Measurements from ENCODE around the gene XIRP1.

Gene XIRP1

GRCh38 chr3:39143051-39143885 is 49.1 kb downstream of the XIRP1 start:
- DNase-seq: no peak
- H2AFZ ChIP-seq (ENCODE audit: low read length): no peak overlapping the region
- H3K9me3 ChIP-seq (replicated peaks; ENCODE audit: insufficient read depth, low read length): no peaks in the 10 kb centered on the region
- no peak overlapping the region for H3K27ac ChIP-seq (ENCODE audit: low read length)
- H3K79me2 ChIP-seq (ENCODE audit: low read length): peaks cover 26% of the 10 kb centered on the region
- no peak for TF ChIP-seq CTCF (IDR thresholded peaks at IDR 0.05; ENCODE audit: low read length)
- no peak for TF ChIP-seq EZH2phosphoT487 (IDR thresholded peaks at IDR 0.05; ENCODE audit: low read length)
- no peak for TF ChIP-seq EZH2 (optimal IDR thresholded peaks at IDR 0.05; ENCODE audit: low read depth, low read length)
- H3K4me3 ChIP-seq (ENCODE audit: low read length): no peak overlapping the region
- H3K4me2 ChIP-seq (ENCODE audit: low read depth, low read length): no peak overlapping the region
- H3K9me2 ChIP-seq (replicated peaks; ENCODE audit: insufficient read depth, low read length): no peaks in the 10 kb centered on the region
- no peak overlapping the region for H3K9ac ChIP-seq (ENCODE audit: low read length)
- H3F3A ChIP-seq (ENCODE audit: insufficient read depth, low read length): peaks cover 7% of the 10 kb centered on the region; the same call in 1 of the 2 replicates
- peaks cover 15% of the 10 kb centered on the region for H3K4me1 ChIP-seq (ENCODE audit: low read length)
- H3K36me3 ChIP-seq (replicated peaks; ENCODE audit: insufficient read depth, low read length): peaks cover 2% of the 10 kb centered on the region; the same call in 1 of the 2 replicates
- H4K20me1 ChIP-seq (ENCODE audit: insufficient read depth, low read length): no peaks in the 10 kb centered on the region
- no peaks in the 10 kb centered on the region for H3K27me3 ChIP-seq (replicated peaks; ENCODE audit: insufficient read depth, low read length)

DNA sequence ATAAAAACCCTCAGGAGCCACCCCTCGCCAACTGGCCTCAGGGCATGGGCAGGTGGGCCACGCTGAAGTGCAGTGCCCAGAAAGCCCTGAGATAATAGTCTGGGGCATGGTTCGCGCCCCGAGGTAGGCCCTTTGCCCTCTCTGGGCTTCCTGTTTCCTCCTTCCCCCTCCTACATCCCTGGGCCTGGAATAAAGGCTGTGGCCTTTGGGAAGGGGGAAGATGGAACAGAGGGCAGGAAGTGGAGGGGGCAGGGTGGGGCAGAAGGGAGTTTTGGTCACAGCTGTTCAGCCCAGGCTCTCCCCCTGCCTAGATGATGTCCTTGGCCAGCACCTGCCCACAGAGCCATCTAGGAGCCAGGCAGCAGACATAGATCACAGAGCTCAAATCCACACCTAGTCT is 50.3 kb downstream of the XIRP1 start:
- no peak overlapping the region for H3K27ac ChIP-seq (ENCODE audit: low read length)
- peaks cover 2% of the 10 kb centered on the region; the same call in 1 of the 2 replicates for H3K36me3 ChIP-seq (replicated peaks; ENCODE audit: insufficient read depth, low read length)
- H3K4me3 ChIP-seq (ENCODE audit: low read length): no peak overlapping the region
- no peaks in the 10 kb centered on the region for H3F3A ChIP-seq (ENCODE audit: insufficient read depth, low read length)
- H3K79me2 ChIP-seq (ENCODE audit: low read length): peaks cover 14% of the 10 kb centered on the region
- H3K27me3 ChIP-seq (replicated peaks; ENCODE audit: insufficient read depth, low read length): no peaks in the 10 kb centered on the region
- TF ChIP-seq EZH2phosphoT487 (IDR thresholded peaks at IDR 0.05; ENCODE audit: low read length) (no peak), CTCF (IDR thresholded peaks at IDR 0.05; ENCODE audit: low read length) (no peak), EZH2 (optimal IDR thresholded peaks at IDR 0.05; ENCODE audit: low read depth, low read length) (no peak)
- no peaks in the 10 kb centered on the region for H4K20me1 ChIP-seq (ENCODE audit: insufficient read depth, low read length)
- peaks cover 3% of the 10 kb centered on the region for H3K4me1 ChIP-seq (ENCODE audit: low read length)
- H3K9me3 ChIP-seq (replicated peaks; ENCODE audit: insufficient read depth, low read length): no peaks in the 10 kb centered on the region
- H3K9ac ChIP-seq (ENCODE audit: low read length): no peak overlapping the region
- H2AFZ ChIP-seq (ENCODE audit: low read length): no peak overlapping the region
- H3K9me2 ChIP-seq (replicated peaks; ENCODE audit: insufficient read depth, low read length): no peaks in the 10 kb centered on the region
- no peak for DNase-seq
- H3K4me2 ChIP-seq (ENCODE audit: low read depth, low read length): no peak overlapping the region

DNA sequence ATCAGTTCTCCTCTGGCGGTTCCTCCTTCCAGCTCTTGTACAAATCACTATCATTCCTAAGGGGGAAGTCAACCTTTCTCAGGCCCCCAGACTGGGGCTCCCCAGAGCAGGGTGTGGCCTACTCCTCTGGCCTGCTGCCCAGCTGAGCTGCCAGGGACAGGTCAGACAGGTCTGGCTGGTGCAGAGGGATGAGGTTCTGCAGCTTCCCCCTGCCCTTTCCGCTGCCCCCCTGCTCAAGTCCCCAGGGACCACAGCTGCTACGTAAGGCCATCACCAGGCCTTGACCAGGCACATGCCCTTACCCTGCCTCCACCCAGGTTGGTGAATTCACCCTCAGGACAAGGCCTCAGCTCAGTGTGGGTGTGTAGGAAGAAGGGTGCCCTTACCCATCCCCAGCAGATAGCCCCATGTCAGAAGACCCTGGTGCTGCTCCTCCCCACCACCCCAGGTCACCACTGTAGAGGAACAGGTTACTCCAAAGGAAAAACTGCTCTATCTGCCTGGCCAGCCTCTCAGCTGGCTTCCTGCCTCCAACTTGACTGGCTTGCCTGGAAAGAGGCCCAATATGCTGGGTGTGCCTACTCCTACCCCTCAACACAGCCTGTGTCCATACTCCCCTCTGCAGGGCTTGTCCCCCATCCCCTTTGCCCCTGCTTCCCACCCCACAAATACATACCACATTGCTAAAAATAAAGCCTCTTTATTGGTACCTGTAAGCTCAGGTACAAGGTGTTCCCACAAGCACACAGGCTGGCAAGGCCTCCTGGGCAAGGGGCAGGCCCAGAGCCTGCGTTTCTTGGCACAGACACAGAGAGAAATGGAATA is 51.0 kb downstream of the XIRP1 start:
- TF ChIP-seq EZH2 (optimal IDR thresholded peaks at IDR 0.05; ENCODE audit: low read depth, low read length) (no peak), EZH2phosphoT487 (IDR thresholded peaks at IDR 0.05; ENCODE audit: low read length) (no peak), CTCF (IDR thresholded peaks at IDR 0.05; ENCODE audit: low read length) (no peak)
- peaks cover 2% of the 10 kb centered on the region; the same call in 1 of the 2 replicates for H3K36me3 ChIP-seq (replicated peaks; ENCODE audit: insufficient read depth, low read length)

More for the DNA sequence above, 51.0 kb downstream of the XIRP1 start:
- H3K9ac ChIP-seq (ENCODE audit: low read length): no peak overlapping the region
- DNase-seq: no peak
- H3K27me3 ChIP-seq (replicated peaks; ENCODE audit: insufficient read depth, low read length): no peaks in the 10 kb centered on the region
- 0 out of 2 replicates have a peak, but pooled peaks cover 7% of the 10 kb centered on the region for H3K79me2 ChIP-seq (ENCODE audit: low read length)
- H2AFZ ChIP-seq (ENCODE audit: low read length): no peak overlapping the region
- H3K4me1 ChIP-seq (ENCODE audit: low read length): no peaks in the 10 kb centered on the region
- H3K9me3 ChIP-seq (replicated peaks; ENCODE audit: insufficient read depth, low read length): no peaks in the 10 kb centered on the region
- no peak overlapping the region for H3K27ac ChIP-seq (ENCODE audit: low read length)
- no peaks in the 10 kb centered on the region for H3F3A ChIP-seq (ENCODE audit: insufficient read depth, low read length)
- H3K4me2 ChIP-seq (ENCODE audit: low read depth, low read length): no peak overlapping the region
- H3K4me3 ChIP-seq (ENCODE audit: low read length): no peak overlapping the region
- H4K20me1 ChIP-seq (ENCODE audit: insufficient read depth, low read length): no peaks in the 10 kb centered on the region
- no peaks in the 10 kb centered on the region for H3K9me2 ChIP-seq (replicated peaks; ENCODE audit: insufficient read depth, low read length)

Measured in MM.1S (cell line).